Activated CD4-positive, alpha-beta T cell treated with anti-CD3 and anti-CD28 coated beads for 36 hours (primary cell): ENCODE measurements around the gene CBFB. TPM values are rescaled to one million over a fixed set of nuclear protein-coding genes. Genes with fewer than 3 reads are reported as not detected.
A peak's percentile ranks its signal among the peaks of the same experiment; 100 is the strongest.

Experiments used
- ATAC-seq: fragments of 200-7000 bp; cut with Tn5 transposase; one replicate; pipeline ENCODE4 v1.10.0; 2021; ENCODE audit warnings: mild to moderate bottlenecking, moderate library complexity
- CTCF ChIA-PET: fragments of 350-600 bp; sonication (Branson Sonifier 250); formaldehyde crosslinking; loops from one replicate; lab custom pipeline; 2021; ENCODE audit warnings: antibody characterized with exemption; lab: Charles Lee
- POLR2A ChIA-PET: fragments of 350-600 bp; sonication (Branson Sonifier 250); formaldehyde crosslinking; loops from one replicate; lab custom pipeline; 2021; ENCODE audit warnings: antibody characterized with exemption, inconsistent platforms; lab: Charles Lee
- DNase-seq: peaks from one replicate; pipeline ENCODE4 v3.0.0-alpha.2; 2020
- H3K27ac Mint-ChIP-seq: one replicate; pipeline ENCODE4 v1.8.0; 2021; ENCODE audit warnings: mixed read lengths
- H3K27me3 Mint-ChIP-seq: one replicate; pipeline ENCODE4 v1.8.0; 2021; ENCODE audit warnings: mixed read lengths
- H3K36me3 Mint-ChIP-seq: one replicate; pipeline ENCODE4 v1.8.0; 2021; ENCODE audit warnings: low read depth, mixed read lengths
- H3K4me1 Mint-ChIP-seq: one replicate; pipeline ENCODE4 v1.8.0; 2021; ENCODE audit warnings: mixed read lengths
- H3K4me3 Mint-ChIP-seq: one replicate; pipeline ENCODE4 v1.8.0; 2021; ENCODE audit warnings: mild to moderate bottlenecking, moderate library complexity, mixed read lengths
- H3K9me3 Mint-ChIP-seq: one replicate; pipeline ENCODE4 v1.8.0; 2021; ENCODE audit warnings: low read depth, mixed read lengths
- intact Hi-C, 2 experiments: fragments of 100-400 bp; cut with DNase I in 1 of 2; cut with micrococcal nuclease in 1 of 2; formaldehyde crosslinking; loops; one replicate each; pipeline versions ENCODE4 v1.14.2 to v1.15.1; 2022 to 2024; cut with DNase I, micrococcal nuclease
- total RNA-seq, 2 experiments: library from RNA; stranded (reverse); gene quantifications; one replicate each; pipeline ENCODE4 v1.2.3, GENCODE V29; 2021

The CBFB gene
- total RNA-seq, 2 experiments from 2014 or later: 84.6 to 90.2 TPM

DNA sequence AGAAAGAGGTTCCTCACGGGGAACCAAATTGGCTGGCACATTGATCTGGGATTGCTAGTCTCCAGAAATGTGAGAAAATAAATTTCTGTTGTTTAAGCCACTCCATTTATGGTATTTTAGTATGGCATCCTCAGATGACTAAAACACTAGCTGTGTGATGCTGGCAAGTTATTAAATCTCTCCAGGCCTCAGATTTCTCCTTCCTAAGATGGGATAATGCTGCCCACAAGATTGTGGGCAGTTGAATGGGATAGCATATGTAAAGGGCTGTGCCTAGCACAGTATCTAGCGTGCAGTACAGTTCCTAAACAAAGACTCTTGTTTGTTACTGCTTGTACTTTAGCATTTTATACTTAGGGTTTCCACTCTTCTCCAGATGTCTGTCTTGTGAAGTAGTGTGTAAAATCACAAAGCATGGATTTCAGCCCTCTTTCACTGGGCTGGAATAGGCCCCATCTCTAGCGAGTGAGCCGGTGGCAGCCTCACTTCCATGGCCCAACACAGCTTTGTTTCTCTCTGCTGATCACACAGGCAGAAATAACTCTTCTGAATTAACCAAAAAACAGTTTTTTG, 42.6 kb downstream of the CBFB start:
- ChIA-PET CTCF (interaction anchor here (0.5 to 2.5 kb wide), 4 partner anchors 11 to 309 kb away, joined by 3 to 7 read pairs (median 4); no protein-coding TSS in a partner anchor), POLR2A (no interaction called here)
- ATAC-seq: no peak
- H3K4me1 Mint-ChIP-seq: no peaks in the 10 kb centered on the region
- H3K27ac Mint-ChIP-seq: no peak overlapping the region
- no peaks in the 10 kb centered on the region for H3K9me3 Mint-ChIP-seq
- H3K36me3 Mint-ChIP-seq: peaks cover 38% of the 10 kb centered on the region
- DNase-seq: no peak
- intact Hi-C loops: no loop called here
- no peaks in the 10 kb centered on the region for H3K27me3 Mint-ChIP-seq
- H3K4me3 Mint-ChIP-seq: no peak overlapping the region

DNA sequence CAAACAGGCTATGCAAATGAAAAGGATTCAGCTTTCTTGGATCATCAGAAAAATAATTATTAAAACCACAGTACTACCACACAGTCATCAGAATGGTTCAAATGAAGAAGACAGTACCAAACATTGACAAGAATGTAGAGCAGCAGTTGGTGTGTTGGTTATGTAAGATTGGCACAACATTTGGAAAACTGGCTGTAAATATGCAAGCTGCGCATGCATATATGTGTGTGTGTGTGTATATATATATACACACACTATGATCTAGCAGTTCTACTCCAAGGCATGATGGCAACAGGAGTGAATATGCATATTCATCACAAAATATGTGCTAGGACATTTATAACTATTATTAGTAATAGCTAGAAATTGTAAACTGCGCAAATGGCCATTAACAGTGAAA, 46.4 kb downstream of the CBFB start:
- ATAC-seq: no peak
- H3K27ac Mint-ChIP-seq: no peak overlapping the region
- intact Hi-C loops: no loop called here
- no peak overlapping the region for H3K4me3 Mint-ChIP-seq
- H3K4me1 Mint-ChIP-seq: no peaks in the 10 kb centered on the region
- ChIA-PET CTCF (interaction anchor here (1.7 kb wide), 1 partner anchor 62 kb away, joined by 5 read pairs; no protein-coding TSS in a partner anchor), POLR2A (no interaction called here)
- H3K36me3 Mint-ChIP-seq: peaks cover 15% of the 10 kb centered on the region
- no peaks in the 10 kb centered on the region for H3K9me3 Mint-ChIP-seq
- H3K27me3 Mint-ChIP-seq: no peaks in the 10 kb centered on the region
- no peak for DNase-seq

DNA sequence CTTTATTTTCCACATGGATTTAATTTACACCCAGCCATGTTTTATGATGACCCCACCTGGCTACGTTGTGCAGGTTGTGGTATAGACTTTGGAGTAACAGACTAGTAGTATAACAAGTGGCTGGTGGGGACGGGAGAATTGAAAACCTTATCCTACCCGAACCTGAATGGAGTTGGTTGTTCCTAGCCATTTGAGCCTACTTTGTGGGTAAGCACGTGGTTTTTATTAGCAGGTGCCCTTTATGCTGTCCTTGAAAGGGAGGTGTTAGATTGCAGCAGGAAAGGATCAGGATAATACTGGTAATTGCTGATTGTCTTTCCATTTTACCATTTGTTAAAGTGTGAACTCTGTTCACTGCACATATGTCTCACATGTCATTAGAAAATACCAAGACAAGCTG, 48.9 kb downstream of the CBFB start:
- no peak for DNase-seq
- ChIA-PET POLR2A (no interaction called here), CTCF (interaction anchor here (1.1 kb wide), 1 partner anchor 119 kb away, joined by 3 read pairs; no protein-coding TSS in a partner anchor)
- Mint-ChIP-seq H3K27me3 (no peaks in the 10 kb centered on the region), H3K4me3 (no peak overlapping the region), H3K27ac (no peak overlapping the region), H3K9me3 (no peaks in the 10 kb centered on the region), H3K4me1 (no peaks in the 10 kb centered on the region), H3K36me3 (peaks cover 11% of the 10 kb centered on the region)
- no peak for ATAC-seq
- intact Hi-C loops: no loop called here

DNA sequence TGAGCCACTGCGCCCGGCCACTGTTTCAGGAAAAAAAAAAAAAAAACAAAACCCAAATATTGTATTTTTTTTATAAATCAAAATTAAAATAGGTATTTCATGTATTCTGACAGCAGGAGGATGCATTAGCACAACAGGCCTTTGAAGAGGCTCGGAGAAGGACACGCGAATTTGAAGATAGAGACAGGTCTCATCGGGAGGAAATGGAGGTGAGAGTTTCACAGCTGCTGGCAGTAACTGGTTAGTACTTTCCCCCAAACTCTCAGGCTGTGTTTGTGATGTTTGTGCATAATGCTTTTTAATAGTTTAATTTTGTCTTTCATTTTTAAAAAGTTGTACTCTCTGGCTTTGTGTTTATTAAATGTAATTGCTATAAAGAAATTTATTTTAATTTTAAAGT, 53.2 kb downstream of the CBFB start:
- Mint-ChIP-seq H3K9me3 (no peaks in the 10 kb centered on the region), H3K4me3 (no peak overlapping the region), H3K36me3 (peaks cover 14% of the 10 kb centered on the region), H3K4me1 (no peaks in the 10 kb centered on the region), H3K27me3 (no peaks in the 10 kb centered on the region), H3K27ac (no peak overlapping the region)
- CTCF ChIA-PET: interaction anchor here (2.9 kb wide), 1 partner anchor 19 kb away, joined by 14 read pairs; no protein-coding TSS in a partner anchor
- DNase-seq (no peak), ATAC-seq (no peak)
- POLR2A ChIA-PET: interaction anchor here (0.8 kb wide), 1 partner anchor 106 kb away, joined by 4 read pairs; no protein-coding TSS in a partner anchor
- intact Hi-C loops: no loop called here

DNA sequence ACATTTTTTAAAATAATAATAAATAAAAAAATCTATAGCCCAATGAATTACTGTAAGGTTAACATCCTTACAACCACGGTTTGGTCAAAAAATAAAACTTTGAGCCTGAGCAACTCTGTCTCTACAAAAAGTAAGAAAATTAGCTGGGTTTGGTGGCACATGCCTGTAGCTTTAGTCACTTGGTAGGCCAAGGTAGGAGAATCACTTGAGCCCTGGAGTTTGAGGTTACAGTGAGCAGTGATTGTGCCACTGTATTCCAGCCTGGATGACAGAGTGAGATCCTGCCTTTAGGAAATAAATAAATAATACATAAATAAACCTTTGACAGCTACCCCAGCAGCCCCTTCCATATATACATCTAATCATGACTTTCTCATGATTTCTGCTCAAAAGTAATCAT, 53.9 kb downstream of the CBFB start:
- H3K27ac Mint-ChIP-seq: no peak overlapping the region
- ChIA-PET CTCF (interaction anchor here (0.6 to 2.9 kb wide), 3 partner anchors 15 to 107 kb away, joined by 3 to 14 read pairs (median 3); no protein-coding TSS in a partner anchor), POLR2A (no interaction called here)
- intact Hi-C loops: no loop called here
- H3K9me3 Mint-ChIP-seq: no peaks in the 10 kb centered on the region
- no peaks in the 10 kb centered on the region for H3K27me3 Mint-ChIP-seq
- no peaks in the 10 kb centered on the region for H3K4me1 Mint-ChIP-seq
- DNase-seq (no peak), ATAC-seq (no peak)
- H3K4me3 Mint-ChIP-seq: no peak overlapping the region
- peaks cover 14% of the 10 kb centered on the region for H3K36me3 Mint-ChIP-seq

DNA sequence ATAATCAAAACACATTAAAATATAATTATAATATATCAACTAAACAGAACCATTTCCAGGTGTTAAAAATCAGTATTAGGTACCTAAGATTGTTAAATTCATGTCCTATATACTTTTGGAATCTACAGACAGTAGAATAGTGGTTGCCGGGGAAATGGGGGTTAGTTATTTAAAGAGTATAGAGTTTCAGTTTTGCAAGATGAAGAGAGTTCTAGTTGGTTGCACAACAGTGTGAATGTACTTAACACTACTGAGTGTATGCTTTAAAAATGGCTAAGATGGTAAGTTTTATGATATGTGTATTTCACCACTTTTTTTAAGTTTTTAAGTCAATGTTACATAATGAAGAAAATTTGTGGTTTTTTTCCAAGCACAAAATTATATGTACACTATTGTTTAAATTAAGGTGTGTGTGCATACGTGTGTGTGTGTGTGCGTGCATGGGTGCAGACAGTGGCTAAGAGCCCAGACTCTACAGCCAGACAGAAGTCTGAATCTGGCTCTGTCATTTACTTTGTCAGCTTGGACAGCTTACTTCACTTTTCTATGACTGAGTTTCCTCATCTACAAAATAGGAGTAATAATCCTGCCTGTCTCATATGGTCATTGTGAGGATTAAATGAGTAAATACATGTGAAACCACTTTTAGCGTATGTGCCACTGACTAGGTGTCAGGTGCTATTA, 55.5 kb downstream of the CBFB start:
- no peak overlapping the region for H3K4me3 Mint-ChIP-seq
- intact Hi-C loops: no loop called here
- CTCF ChIA-PET: interaction anchor here (0.6 to 1.3 kb wide), 2 partner anchors 16 to 63 kb away, joined by 3 read pairs; no protein-coding TSS in a partner anchor
- POLR2A ChIA-PET: no interaction called here
- H3K4me1 Mint-ChIP-seq: peaks cover 2% of the 10 kb centered on the region
- no peak overlapping the region for H3K27ac Mint-ChIP-seq
- H3K36me3 Mint-ChIP-seq: peaks cover 17% of the 10 kb centered on the region
- ATAC-seq (peak; percentile 23), DNase-seq (no peak)
- no peaks in the 10 kb centered on the region for H3K27me3 Mint-ChIP-seq
- H3K9me3 Mint-ChIP-seq: no peaks in the 10 kb centered on the region

DNA sequence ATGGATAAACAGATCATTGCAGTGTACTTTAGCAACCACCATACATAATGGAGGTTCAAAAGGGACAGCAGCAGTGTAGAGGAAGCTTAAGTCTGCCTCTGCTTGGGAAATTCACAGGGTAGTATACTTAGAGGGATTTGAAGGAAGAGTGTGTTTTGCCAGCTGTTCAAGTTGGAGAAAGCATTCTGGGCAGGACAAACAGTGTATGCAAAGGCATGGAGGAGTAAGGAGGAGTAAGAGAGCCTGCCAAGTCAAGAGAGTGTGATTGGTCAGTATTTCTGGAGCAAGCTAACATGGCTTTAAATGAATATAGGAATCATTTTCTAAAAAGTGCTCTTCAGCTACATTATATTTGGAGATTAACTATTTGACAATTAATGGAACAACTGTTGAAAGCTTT, 57.9 kb downstream of the CBFB start:
- ATAC-seq: no peak
- H3K27ac Mint-ChIP-seq: no peak overlapping the region

DNA sequence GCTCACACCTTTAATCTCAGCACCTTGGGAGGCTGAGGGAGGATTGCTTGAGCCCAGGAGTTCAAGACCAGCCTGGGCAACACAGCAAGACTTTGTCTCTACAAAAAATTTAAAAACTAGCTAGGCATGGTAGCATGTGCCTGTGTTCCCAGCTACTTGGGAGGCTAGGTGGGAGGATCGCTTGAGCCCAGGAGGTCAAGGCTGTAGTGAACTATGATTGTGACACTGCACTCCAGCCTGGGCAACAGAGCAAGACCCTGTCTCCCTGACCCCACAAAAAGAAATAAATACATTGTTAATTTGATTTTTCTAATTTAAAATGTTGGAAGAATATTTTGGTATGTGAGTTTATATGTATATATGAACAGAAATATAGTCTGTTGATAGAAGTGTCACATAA, 58.3 kb downstream of the CBFB start:
- DNase-seq (no peak), ATAC-seq (no peak)
- H3K27me3 Mint-ChIP-seq: no peaks in the 10 kb centered on the region
- H3K9me3 Mint-ChIP-seq: no peaks in the 10 kb centered on the region
- ChIA-PET CTCF (interaction anchor here (0.7 to 1.8 kb wide), 5 partner anchors 14 to 577 kb away, joined by 3 to 4 read pairs (median 3); no protein-coding TSS in a partner anchor), POLR2A (no interaction called here)
- intact Hi-C loops: no loop called here
- peaks cover 18% of the 10 kb centered on the region for H3K36me3 Mint-ChIP-seq
- H3K27ac Mint-ChIP-seq: no peak overlapping the region
- no peak overlapping the region for H3K4me3 Mint-ChIP-seq
- H3K4me1 Mint-ChIP-seq: peaks cover 8% of the 10 kb centered on the region

More for the DNA sequence above, 57.9 kb downstream of the CBFB start:
- ChIA-PET CTCF (interaction anchor here (0.5 to 1.8 kb wide), 8 partner anchors 15 to 577 kb away, joined by 3 to 4 read pairs (median 3); no protein-coding TSS in a partner anchor), POLR2A (no interaction called here)
- Mint-ChIP-seq H3K36me3 (peaks cover 15% of the 10 kb centered on the region), H3K4me1 (peaks cover 4% of the 10 kb centered on the region), H3K27me3 (no peaks in the 10 kb centered on the region), H3K4me3 (no peak overlapping the region), H3K9me3 (no peaks in the 10 kb centered on the region)
- DNase-seq: no peak
- intact Hi-C loops: no loop called here

DNA sequence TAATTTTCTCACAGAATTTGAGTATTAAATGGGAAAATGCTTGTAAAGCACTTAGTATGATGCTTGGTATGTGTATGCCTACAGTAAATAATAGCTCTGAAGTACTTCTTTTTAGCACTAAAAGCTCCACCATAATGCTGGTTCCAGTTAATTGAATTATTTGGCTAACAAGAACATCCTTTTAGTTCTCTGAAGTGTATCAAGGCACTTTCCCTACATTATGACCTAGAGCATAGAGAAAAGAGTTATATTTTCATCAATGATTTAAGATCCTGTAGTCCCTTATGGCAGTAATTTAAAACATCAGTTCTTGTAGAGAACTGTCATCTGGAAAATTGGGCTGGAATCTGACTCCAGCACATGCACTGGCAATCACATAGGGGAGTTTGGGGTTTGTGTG, 58.9 kb downstream of the CBFB start:
- H3K4me3 Mint-ChIP-seq: no peak overlapping the region
- no peak overlapping the region for H3K27ac Mint-ChIP-seq
- intact Hi-C loops: no loop called here
- H3K4me1 Mint-ChIP-seq: peaks cover 8% of the 10 kb centered on the region
- DNase-seq (no peak), ATAC-seq (no peak)
- POLR2A ChIA-PET: no interaction called here
- CTCF ChIA-PET: interaction anchor here (0.5 to 1.1 kb wide), 3 partner anchors 14 to 51 kb away, joined by 3 read pairs; no protein-coding TSS in a partner anchor
- H3K36me3 Mint-ChIP-seq: peaks cover 18% of the 10 kb centered on the region
- H3K27me3 Mint-ChIP-seq: no peaks in the 10 kb centered on the region
- no peaks in the 10 kb centered on the region for H3K9me3 Mint-ChIP-seq

DNA sequence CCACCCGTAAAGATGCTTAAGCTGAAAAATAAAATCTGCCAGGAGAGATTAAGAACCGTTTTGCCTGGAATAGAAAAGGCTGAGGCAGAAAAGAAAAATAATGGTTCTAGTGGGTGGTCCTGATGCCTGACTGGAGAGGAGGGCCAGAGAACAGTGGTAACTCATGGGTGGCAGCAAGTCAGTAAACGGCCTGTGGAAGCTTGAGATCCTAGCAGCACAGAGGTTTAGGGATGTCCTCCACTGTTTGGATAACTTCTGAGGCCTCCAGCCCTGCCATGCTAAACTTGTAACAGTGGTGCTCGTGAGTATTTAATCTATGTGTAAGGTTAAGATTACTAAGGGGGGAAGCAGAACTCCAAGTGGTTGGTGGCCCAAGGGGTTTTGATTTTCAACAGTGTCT, 59.6 kb downstream of the CBFB start:
- Mint-ChIP-seq H3K4me3 (no peak overlapping the region), H3K27ac (no peak overlapping the region), H3K9me3 (no peaks in the 10 kb centered on the region), H3K4me1 (peaks cover 8% of the 10 kb centered on the region), H3K27me3 (no peaks in the 10 kb centered on the region), H3K36me3 (peaks cover 16% of the 10 kb centered on the region)
- ATAC-seq (no peak), DNase-seq (no peak)
- ChIA-PET CTCF (no interaction called here), POLR2A (no interaction called here)
- intact Hi-C loops: no loop called here

DNA sequence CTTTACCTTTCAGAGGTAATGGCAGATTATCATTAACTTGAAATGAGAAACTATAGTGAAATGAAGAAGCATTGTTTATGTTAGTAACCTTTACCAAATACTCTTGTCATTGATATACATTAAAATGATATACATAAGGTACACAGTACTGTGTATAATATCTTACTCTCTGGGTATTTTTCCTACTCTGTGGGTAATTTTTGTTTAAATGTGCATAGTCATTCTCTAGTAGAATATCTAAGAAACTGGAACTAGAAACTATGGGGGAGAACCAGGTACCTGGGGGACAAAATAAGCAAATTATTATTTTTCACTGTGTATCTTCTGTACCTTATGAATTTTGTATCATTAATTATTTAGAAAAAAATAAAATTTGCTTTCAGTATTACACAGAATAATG, 60.2 kb downstream of the CBFB start:
- no peak for ATAC-seq
- no peak overlapping the region for H3K27ac Mint-ChIP-seq
- intact Hi-C loops: no loop called here

More for the DNA sequence above, 60.2 kb downstream of the CBFB start:
- no peak overlapping the region for H3K4me3 Mint-ChIP-seq
- DNase-seq: no peak
- H3K36me3 Mint-ChIP-seq: peaks cover 15% of the 10 kb centered on the region
- POLR2A ChIA-PET: no interaction called here
- H3K27me3 Mint-ChIP-seq: no peaks in the 10 kb centered on the region
- no peaks in the 10 kb centered on the region for H3K9me3 Mint-ChIP-seq
- CTCF ChIA-PET: no interaction called here
- H3K4me1 Mint-ChIP-seq: peaks cover 8% of the 10 kb centered on the region
